Skeletal muscle cell (primary cell): ENCODE measurements around the gene PABPC3.

Experiments used
- DNase-seq: peaks from one replicate; pipeline ENCODE4 v3.0.0-alpha.2; 2010; ENCODE audit warnings: low read depth
- H3K4me3 ChIP-seq: 2 replicates; pipeline ENCODE4 v1.5.1; 2011; ENCODE audit warnings: low read depth, mild to moderate bottlenecking, control low read depth, low read length, moderate library complexity

PABPC3 gene

GRCh38 chr13:25109341-25109740 lies 13.4 kb downstream of the PABPC3 start:
- no peak overlapping the region for H3K4me3 ChIP-seq
- no peak for DNase-seq

GRCh38 chr13:25110956-25111584 lies 15.1 kb downstream of the PABPC3 start:
- DNase-seq, result no peak
- H3K4me3 ChIP-seq, result no peak overlapping the region

- no peak overlapping the region for H3K4me3 ChIP-seq
- DNase-seq, result no peak
These were observed 15.6 kb downstream of the PABPC3 start for GRCh38 chr13:25111585-25111956.

- DNase-seq, result no peak
- no peak overlapping the region for H3K4me3 ChIP-seq
These were observed 16.8 kb downstream of the PABPC3 start for GRCh38 chr13:25112695-25113255.

- no peak overlapping the region for H3K4me3 ChIP-seq
These were observed 18.3 kb downstream of the PABPC3 start for GRCh38 chr13:25114220-25114619.

GRCh38 chr13:25116044-25116443 lies 20.1 kb downstream of the PABPC3 start:
- no peak for DNase-seq
- no peak overlapping the region for H3K4me3 ChIP-seq

More at GRCh38 chr13:25114220-25114619, 18.3 kb downstream of the PABPC3 start:
- peak; percentile 26 for DNase-seq

GRCh38 chr13:25117312-25117711 lies 21.4 kb downstream of the PABPC3 start:
- no peak overlapping the region for H3K4me3 ChIP-seq
- no peak for DNase-seq

GRCh38 chr13:25118378-25118905 lies 22.5 kb downstream of the PABPC3 start:
- no peak for DNase-seq
- H3K4me3 ChIP-seq, result no peak overlapping the region

GRCh38 chr13:25130944-25131343 lies 35.0 kb downstream of the PABPC3 start:
- DNase-seq, result no peak
- H3K4me3 ChIP-seq, result no peak overlapping the region

GRCh38 chr13:25131881-25132420 lies 36.0 kb downstream of the PABPC3 start:
- H3K4me3 ChIP-seq, result no peak overlapping the region
- no peak for DNase-seq

- DNase-seq, result no peak
- H3K4me3 ChIP-seq, result no peak overlapping the region
These were observed 36.9 kb downstream of the PABPC3 start for GRCh38 chr13:25132751-25133390.

- DNase-seq, result no peak
- H3K4me3 ChIP-seq, result no peak overlapping the region
These were observed 40.0 kb downstream of the PABPC3 start for GRCh38 chr13:25135896-25136295.

- no peak overlapping the region for H3K4me3 ChIP-seq
- no peak for DNase-seq
These were observed 41.2 kb downstream of the PABPC3 start for GRCh38 chr13:25136880-25137787.

- DNase-seq, result no peak
These were observed 41.8 kb downstream of the PABPC3 start for GRCh38 chr13:25137788-25138115.

GRCh38 chr13:25141042-25141441 lies 45.1 kb downstream of the PABPC3 start:
- no peak overlapping the region for H3K4me3 ChIP-seq
- no peak for DNase-seq

More at GRCh38 chr13:25137788-25138115, 41.8 kb downstream of the PABPC3 start:
- H3K4me3 ChIP-seq, result no peak overlapping the region

- H3K4me3 ChIP-seq, result no peak overlapping the region
- no peak for DNase-seq
These were observed 47.8 kb downstream of the PABPC3 start for GRCh38 chr13:25143706-25144105.

- no peak overlapping the region for H3K4me3 ChIP-seq
- DNase-seq, result no peak
These were observed 51.9 kb downstream of the PABPC3 start for GRCh38 chr13:25147638-25148401.

- no peak overlapping the region for H3K4me3 ChIP-seq
- DNase-seq, result no peak
These were observed 52.5 kb downstream of the PABPC3 start for GRCh38 chr13:25148402-25148771.
